Umbilical cord (tissue), 2 donors: ENCODE data around the gene PRPF31. TPM values are rescaled to one million over a fixed set of nuclear protein-coding genes. Genes with fewer than 3 reads are reported as not detected.
A peak's percentile ranks its signal among the peaks of the same experiment; 100 is the strongest.

Experiments used
- DNase-seq: peaks from one replicate; pipeline ENCODE4 v3.0.0-alpha.2; 2015; ENCODE audit warnings: low spot score
- total RNA-seq: library from RNA; depleted of rRNA; stranded (reverse); fragments of >200 nt; gene quantifications from one replicate; pipeline ENCODE4 v1.2.3, GENCODE V29; 2014; ENCODE audit warnings: low replicate concordance; ENCODE audit not compliant: insufficient read depth

The PRPF31 gene
- total RNA-seq, 1 donor from 2014 or later: 21.2 TPM

DNA sequence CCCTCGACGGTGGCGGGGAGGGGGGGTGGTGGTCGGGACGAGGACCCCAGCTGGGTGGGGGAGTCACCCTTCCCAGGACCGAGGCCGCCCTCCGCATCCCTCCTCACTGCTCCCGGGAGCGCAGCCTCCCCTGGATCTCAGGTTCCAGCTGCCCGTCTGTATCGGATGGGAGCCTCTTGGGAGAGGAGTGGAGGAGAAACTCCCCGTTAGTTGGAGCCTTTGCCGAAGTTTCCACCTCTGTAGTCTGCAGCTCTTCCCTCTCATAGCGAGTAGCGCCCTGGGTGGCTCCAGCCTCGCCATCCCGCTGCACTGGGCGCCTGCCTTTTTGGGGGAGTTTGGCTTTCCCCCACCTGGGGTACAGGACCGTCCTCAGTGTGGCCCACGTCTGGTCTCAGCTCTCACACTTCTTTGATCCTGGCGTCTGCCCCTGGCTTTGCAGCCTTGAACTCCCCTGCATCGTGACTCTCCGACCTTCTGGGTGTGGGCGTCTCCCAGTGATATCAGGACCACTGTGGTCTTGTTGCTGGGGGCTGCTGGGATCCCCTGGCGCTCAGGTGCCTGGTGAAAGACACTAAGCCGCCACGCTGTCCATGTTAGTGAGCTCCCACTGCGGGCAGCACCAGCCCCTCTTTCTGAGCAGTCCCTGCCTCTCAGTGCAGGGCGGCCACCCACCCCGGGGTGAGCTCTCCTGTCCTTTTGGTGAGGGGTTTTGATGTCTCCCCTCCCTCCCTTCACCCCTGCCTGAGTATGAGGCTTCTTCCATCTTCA lies 23.1 kb downstream of the PRPF31 start:
- no peak for DNase-seq

GRCh38 chr19:54141356-54141755 lies 25.8 kb downstream of the PRPF31 start:
- no peak for DNase-seq

GRCh38 chr19:54142166-54142780 lies 26.7 kb downstream of the PRPF31 start:
- DNase-seq: no peak

DNA sequence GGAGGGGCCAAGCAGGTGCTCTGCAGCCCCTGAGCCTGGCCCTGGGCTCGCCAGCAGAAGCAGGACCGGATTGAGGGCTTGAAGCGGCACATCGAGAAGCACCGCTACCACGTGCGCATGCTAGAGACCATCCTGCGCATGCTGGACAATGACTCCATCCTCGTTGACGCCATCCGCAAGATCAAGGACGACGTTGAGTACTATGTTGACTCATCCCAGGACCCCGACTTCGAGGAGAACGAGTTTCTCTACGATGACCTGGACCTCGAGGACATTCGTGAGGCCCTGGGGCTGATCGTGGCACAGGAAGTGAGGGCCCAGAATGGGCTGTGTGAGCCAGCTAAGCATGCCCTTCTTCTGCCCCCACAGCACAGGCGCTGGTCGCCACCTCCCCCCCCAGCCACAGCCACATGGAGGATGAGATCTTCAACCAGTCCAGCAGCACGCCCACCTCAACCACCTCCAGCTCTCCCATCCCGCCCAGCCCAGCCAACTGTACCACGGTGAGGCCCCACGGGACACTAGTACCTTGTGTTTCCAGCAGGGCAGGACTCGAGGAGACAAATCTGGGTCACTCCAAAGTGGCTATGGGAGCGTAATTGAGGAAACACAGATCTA lies 30.1 kb downstream of the PRPF31 start:
- no peak for DNase-seq

DNA sequence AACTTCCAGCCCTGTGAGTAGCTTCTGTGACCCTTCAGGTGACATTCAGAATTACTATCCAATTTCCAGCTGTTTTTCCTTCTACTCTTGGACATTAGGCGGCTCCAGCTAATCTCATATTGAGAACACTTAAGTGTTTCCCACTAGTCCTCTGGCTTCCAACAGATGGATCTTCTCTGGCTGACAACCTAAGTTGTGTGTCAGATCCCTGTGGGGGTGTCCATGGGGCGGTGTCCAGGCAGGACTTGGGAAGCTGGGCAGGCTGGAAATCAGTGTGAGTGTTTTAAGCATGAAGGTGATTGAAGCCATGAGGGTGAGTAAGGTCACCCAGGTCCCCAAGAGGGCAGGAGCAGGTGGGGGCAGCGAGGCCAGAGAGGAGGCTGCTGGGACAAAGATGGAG lies 32.1 kb downstream of the PRPF31 start:
- no peak for DNase-seq

- no peak for DNase-seq
These were observed 32.6 kb downstream of the PRPF31 start for GRCh38 chr19:54148158-54148557.

DNA sequence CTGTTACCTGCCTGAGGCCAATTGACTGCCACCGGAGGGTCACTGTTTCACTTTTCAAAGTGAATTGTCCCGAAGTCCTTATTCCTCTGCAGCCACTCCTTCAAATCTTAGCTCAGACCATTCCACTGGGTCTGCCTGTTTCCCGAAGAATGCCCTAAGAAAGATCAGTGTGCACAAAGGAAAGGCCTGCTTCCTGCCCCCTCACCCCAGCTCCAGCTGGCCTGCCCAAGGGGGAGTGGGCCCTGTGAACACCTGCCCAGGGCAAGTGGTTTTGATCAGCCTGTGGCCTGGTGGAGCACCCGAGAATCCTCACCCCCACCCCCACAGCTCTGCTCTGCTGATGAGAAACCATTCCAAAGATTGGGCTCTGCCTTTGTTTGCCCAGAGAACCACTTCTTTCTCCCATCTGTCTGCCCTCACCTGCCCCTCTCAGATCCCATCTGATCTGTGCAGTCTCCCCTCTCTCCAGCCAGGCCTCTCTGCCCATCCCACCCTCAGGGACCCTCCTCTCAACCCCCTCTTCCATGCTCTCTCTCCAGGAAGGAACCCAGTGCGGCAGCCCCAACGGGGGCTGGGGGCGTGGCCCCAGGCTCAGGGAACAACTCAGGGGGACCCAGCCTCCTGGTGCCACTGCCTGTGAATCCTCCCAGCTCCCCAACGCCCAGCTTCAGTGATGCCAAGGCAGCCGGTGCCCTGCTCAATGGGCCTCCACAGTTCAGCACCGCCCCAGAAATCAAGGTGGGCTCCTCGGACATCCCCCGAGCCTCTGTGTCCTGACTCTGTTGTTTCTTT lies 33.7 kb downstream of the PRPF31 start:
- DNase-seq: no peak

DNA sequence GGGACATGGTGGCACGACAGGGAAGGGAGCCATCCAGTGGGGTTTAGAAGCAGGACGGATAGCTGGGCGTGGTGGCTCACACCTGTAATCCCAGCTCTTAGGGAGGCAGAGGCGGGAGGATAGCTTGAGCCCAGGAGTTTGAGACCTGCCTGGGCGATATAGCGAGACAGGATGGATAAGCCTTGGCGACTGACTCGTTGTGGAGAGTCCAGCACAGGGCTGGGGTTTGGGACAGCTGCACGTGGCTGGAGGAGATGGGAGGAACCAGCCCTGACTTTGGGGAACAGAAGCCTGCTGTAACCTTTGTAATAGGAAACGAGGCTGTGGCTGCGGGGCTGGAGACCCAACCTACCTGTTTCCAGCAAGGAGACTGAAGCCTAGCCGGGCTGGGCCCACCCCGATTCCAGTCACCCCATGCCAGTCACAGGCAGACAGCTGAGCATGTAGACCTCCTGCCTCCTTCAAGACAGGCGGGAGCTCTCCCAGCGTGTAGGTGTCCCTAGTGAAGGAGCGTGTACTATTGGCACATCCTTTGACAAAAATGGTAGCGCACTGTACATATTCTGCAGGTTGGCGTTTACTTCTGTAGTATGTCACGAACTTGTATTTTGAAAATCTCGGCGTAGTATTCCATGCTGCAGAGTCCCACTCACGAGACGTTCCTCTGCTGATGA lies 35.9 kb downstream of the PRPF31 start:
- DNase-seq: no peak

DNA sequence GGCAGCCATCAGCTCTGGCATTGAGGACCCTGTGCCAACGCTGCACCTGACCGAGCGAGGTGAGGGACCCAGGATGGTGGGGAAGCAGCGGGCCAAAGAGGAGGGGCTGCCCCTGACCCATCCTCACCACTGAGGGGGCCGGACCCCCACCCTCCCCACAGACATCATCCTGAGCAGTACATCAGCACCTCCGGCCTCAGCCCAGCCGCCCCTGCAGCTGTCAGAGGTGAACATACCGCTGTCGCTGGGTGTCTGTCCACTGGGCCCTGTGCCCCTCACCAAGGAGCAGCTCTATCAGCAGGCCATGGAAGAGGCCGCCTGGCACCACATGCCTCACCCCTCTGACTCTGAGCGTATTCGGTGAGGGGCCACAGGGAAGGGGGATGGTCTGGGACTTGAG lies 36.7 kb downstream of the PRPF31 start:
- DNase-seq: no peak

DNA sequence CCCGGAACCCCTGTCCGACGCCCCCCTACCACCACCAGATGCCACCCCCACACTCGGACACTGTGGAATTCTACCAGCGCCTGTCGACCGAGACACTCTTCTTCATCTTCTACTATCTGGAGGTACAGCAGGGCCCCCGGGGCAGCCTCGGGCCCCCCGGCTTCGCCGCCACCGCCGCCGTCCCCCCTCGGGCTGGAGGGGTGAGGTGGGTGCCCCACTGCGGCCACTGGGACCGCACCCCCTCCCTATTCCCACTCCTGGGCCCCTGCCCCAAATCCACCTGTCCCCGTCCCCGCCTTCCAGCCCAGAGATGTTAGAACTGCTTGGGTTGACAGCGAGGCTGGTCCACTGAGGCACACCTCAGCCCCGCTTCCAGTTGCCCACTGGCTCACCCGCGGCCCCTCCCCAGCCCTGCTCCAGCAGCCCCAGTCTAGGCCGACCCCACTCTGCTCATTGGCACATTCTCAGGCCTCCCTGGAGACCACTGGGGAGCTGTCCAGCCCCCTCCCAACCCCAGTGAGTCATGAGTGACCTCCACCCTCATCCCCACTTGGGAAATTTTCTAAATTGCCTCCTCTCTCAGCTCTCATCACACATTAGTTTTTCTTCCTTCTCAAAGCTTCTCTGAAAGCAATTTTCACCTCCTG lies 37.4 kb downstream of the PRPF31 start:
- DNase-seq: no peak

DNA sequence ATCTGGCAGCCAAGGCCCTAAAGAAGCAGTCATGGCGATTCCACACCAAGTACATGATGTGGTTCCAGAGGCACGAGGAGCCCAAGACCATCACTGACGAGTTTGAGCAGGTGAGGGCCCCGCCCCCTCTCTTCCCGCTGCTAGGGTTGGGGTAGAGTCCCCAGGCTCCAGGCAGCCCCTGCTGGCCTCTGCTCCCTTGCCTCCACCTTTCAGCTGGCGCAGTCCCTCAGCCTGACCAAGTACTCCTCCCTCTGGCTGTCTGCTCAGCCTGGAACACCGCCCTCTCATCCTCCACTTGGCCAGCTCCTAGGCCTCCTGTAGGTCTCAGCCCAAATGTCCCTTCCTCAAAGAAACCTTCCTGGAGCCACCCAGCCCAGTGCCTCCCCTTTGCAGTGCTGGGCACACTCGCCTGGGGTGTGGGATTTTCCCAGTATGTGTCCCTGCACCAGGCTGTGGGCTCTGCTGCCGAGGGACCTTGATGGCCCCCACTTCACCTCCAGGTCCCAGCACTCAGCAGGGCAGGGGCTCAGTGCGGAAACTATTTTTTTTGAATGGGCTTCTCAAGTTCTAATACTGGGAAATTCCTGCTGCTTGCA lies 38.3 kb downstream of the PRPF31 start:
- no peak for DNase-seq

DNA sequence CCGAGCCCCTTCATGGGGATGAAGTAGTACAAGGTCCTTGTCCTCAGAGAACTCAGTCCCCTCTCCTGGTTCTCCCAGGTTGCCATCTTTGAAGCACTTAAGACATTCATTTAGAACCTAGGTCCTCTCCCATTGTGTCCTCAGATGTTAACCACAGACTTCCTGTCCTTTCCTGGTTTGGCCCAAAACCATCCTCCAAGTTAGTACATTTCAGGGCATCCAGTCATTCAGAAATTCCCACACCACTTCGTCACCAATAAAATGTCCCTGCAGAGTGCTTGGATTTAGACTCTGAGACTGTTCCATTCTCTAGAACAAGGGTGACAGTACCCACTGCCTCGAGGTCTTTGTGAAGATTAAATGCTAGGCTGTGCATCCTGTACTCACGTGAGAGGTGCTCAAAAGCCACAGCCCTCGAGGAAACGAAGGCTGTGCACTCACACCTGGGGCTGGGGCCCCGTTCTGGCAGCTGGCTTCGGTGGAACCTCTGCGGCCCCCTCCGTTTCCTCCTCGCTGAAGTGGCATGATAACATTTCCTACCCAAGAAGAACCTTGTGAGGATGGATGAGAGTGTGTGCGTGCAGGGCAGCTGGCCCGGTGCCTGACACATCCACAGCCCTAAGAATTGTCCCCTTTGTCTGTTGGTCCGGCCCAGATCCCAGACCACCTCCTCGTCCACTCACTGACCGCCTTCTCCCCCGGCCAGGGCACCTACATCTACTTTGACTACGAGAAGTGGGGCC lies 39.2 kb downstream of the PRPF31 start:
- DNase-seq: no peak

- DNase-seq: no peak
These were observed 40.1 kb downstream of the PRPF31 start for GRCh38 chr19:54155694-54156093.

- no peak for DNase-seq
These were observed 40.9 kb downstream of the PRPF31 start for GRCh38 chr19:54156490-54156889.

GRCh38 chr19:54156953-54157352 lies 41.4 kb downstream of the PRPF31 start:
- DNase-seq: peak; percentile 79

DNA sequence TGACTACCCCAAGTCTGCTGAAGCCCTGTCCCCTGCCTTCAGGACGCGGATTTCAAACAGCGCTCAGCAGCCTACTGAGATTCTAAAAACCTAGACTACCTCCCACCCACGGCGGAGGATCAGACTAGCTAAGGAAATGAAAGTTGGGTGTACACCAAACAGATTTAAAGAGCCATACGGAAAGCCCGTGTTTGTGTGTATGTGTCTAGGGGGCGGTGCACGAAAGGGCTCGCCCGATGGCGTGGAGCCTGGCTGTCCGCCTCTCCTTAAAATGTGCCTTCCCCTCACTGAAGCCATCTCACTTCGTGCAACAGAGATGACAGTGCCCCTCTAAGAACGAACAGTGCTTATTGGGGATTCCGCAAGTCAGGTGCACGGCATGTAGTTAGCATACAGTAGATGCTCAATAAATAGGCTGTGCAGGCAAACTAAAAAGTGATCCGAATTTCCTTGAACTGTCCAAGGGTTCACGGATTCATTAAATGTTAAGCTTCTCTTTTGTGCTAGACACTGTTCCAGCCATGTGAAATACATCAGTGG lies 43.3 kb downstream of the PRPF31 start:
- DNase-seq: peak; percentile 18

DNA sequence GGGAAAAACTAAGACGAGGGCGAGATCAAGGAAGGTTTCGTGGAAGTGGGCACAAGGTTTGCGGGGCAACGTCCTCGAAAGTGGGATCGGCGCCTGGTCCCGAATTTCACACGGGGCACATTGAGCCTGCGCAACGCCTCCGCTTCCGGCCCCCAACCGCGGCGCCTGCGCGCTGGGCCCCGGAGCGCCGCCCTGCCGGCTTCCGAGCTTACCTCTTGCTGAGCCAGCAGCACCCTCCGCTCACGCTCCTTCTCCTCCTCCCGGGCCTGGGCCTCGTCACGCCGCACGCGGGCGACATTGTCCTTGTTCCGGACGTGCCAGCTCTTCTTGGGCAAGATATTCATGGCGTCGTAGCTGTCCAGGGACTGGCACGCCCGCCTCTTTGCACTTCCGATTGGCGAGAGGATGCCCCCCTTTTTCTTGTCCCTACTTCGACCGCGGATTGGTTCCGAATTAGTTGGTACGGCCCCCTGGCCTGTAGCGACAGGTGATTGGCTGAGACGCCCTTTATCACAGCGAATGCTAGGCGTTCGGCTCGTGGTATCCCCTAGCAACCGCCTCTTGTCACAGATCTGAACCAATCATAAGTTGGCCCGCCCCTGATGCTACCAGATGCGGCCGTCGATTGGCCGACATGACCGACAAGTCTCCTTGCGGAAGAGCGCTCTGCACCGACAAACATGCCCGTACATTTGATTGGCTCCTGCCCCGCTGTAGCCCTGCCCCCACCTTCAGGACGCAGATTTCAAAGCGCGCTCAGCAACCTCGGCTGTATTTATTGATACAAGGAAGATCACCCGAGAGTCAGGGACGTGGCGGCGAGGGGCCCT lies 44.0 kb downstream of the PRPF31 start, which contains the start of gene LENG1:
Gene LENG1, minus strand, starts transcription at position 370 of the 830 bp plus-strand sequence. Its CDS starts 26 bp downstream, at position 344.
- DNase-seq: peak; percentile 100

DNA sequence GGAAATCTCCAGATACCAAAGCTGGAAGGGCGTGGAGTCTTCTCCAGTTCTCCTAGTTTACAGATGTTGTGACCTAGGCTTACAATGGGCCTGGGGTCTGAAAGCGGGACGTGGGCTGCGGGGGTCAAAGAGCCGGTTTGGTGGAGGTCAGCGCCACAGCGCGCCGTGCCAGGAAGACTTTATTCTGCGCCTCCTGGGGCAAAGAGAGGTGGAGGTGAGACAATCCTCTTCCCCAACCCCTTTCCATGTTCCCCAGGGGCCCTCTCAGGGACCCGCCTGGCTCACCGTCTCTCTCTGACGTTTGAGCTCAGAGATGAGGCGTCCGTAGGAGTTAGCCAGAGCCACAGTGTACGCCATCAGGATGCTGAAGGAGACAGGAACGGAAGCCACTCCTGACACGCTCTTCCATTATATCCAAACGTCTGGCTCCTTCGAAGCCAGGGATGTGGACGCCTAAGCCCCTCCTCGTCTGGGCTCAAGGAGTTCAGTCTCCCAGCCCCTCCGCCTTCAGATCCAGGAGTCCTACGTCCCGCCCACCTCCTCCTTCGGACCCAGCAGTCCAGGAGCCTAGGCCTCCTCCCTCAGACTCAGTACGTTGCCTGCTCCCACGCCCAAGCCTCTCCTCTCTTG lies 44.7 kb downstream of the PRPF31 start:
- peak; percentile 51 for DNase-seq
